ENCODE measurements around the gene CALN1. TPM values are rescaled to one million over a fixed set of nuclear protein-coding genes. Genes with fewer than 3 reads are reported as not detected.

The CALN1 gene
- total RNA-seq, 1 donor from 2014 or later = 1.2 TPM

GRCh38 chr7:71795410-71795809 lies 616.7 kb downstream of the CALN1 start:
- no peak for DNase-seq (ENCODE audit: low spot score)

DNA sequence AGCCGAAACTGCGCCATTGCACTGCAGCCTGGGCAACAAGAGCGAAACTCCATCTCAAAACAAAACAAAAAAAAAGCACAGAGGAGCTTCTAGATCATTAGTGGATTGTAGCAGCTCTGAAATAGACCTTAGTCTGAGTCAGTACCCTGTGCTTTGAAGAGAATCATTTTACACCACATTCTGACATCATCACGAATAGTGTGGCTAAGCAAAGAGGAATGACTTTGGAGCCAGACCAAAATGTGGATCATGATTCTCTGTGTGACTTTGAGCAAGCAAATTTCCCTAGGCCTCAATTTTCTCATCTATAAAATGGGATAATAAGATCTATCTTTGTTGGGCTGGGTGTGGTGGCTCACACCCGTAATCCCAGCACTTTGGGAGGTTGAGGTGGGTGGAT lies 618.9 kb downstream of the CALN1 start:
- no peak for DNase-seq (ENCODE audit: low spot score)

DNA sequence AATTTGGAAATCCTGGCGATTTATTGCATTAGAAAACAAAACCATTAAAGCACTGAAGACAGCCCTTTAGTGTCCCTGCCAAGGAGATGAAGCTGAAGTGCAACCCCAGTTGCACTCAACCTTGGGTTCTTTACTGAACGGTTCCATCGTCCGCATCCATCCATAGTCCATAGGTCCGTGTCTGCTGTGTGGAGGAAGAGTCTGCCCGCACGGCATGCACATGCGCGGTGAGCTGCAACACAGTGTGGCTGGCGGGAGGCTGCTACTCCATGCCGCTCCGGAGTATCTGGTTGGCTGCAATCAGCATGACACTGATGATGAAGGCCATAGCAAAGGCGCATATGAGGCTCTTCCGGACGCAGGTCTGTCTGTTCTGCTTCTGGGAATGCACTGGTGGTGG lies 624.6 kb downstream of the CALN1 start:
- DNase-seq (ENCODE audit: low spot score) = no peak

GRCh38 chr7:71785216-71785615 lies 626.9 kb downstream of the CALN1 start:
- DNase-seq (ENCODE audit: low spot score) = no peak

DNA sequence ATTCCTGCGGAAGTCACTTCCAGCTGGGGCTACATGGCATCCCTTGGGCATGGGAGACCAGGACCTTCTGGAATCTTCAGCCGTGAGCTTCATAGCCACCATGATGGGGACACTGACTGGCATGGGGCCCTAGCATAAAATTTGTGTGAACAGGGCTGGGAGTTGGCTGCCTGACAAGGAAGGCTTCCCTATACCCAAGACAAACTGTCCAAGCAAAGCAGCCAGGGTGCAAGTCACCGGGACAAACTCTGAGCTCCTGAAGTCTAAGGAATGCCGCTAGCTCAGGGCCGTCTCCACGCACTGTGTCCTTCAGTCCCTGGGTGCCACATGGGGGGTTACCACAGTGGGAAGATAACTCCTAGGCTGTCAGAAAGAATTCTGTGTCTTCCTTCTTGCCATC lies 627.4 kb downstream of the CALN1 start:
- DNase-seq (ENCODE audit: low spot score) = no peak

DNA sequence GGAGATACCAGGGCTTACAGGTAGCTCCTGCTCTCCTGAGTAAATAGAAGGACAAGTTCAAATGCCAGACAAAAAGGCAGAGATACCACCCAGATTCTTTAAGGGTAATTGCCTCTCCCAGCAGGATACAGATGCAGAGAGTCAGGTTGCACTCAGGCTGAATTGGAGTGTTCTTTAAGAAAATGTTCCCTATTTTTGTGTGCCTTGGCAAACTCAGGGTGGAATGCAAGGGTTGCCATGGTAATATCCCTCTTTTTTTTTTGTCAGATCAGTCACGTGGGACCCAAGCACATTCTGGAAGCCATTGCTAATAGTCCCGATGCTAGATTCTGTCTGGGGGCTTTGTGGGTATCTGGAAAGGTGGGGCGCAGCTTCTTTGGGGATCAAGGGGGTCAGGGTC lies 628.0 kb downstream of the CALN1 start:
- DNase-seq (ENCODE audit: low spot score) = no peak

DNA sequence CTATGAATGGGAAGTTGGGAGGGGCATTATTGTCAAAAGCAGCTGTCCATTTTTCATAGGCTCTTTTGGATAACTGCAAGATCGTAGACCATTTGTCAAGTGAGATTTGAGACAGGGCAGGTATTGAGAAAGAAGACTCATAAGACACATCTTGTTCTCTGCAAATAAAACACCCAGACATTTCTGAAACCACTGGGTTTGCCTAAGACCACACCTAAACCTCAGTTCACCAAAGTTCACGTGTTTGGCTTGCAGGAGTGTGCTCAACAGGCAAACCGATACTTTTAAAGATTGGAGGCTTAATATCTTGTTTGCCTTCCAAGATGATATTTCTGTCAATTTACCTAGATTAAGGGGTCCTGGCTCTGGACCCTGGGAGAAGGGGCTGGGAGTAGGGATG lies 628.4 kb downstream of the CALN1 start:
- DNase-seq (ENCODE audit: low spot score) = no peak

DNA sequence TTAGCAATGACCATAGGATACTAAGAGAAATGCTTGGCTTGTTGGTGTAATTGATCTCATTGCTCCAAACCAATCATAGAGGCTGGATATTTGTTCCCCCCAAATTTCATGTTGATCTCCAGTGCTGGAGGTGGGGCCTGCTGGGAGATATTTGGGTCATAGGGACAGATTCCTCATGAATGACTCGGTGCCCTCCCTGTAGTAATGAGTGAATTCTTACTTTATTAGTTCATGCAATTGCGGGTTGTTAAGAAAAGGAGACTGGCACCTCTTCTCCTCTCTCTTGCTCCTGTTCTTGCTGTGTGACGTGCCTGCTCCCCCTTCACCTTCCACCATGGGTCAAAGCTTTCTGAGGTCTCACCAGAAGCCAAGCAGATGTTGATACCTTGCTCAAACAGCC lies 630.1 kb downstream of the CALN1 start:
- no peak for DNase-seq (ENCODE audit: low spot score)

DNA sequence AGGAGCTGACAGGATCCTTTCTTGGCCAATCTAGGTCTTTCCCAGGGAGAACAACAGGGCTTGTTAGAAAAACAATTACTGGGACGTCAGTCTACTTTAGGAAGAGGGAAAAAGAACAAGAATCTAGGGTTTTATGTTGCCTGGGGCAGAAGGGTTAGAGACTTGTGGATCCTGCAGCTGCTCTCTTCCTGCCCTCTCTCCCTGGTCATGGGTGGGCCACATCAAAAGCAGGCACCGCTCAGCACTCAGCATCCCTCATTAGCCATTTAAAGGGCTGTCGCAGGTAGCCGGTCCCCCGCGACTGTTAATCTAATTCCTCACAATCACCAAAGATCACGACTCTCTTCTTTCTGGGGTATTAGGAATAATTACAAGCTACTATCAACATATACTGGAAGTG lies 631.9 kb downstream of the CALN1 start:
- no peak for DNase-seq (ENCODE audit: low spot score)

DNA sequence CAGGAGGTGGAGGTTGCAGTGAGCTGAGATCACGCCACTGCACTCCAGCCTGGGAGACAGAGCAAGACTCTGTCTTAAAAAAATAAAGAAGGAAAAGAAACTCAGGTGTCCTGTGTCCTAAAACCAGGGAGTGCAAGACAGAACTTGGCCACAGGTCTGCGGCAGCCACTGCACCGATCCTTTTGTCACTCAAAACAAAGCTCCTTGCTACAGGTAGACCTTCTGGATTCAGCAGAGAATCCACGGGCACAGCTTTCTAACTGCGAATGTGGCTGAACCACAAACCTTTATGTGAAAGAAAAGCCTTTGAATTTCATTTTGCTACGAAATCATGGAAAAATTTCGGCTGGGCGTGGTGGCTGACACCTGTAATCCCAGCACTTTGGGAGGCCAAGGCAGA lies 634.9 kb downstream of the CALN1 start:
- no peak for DNase-seq (ENCODE audit: low spot score)

GRCh38 chr7:71776726-71777125 lies 635.4 kb downstream of the CALN1 start:
- DNase-seq (ENCODE audit: low spot score) = no peak

GRCh38 chr7:71775648-71776047 lies 636.5 kb downstream of the CALN1 start:
- no peak for DNase-seq (ENCODE audit: low spot score)

DNA sequence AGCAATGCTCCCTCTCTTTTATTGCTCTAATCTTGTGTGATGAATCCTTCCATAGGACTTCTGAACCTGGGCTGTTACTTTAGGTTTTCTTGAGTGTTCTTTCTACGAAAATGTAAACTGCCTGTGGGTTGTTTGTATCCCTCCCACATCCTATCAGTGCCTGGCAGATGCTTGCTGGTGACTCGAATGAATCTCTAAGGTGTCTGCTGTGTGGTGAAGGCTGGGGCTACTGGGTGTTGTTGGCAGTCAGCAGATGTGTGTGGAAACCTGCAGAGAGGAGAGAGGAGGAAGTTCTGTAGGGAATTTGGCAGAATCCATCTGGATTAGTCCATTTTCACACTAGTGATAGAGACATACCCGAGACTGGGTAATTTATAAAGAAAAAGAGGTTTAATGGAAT lies 639.4 kb downstream of the CALN1 start:
- DNase-seq (ENCODE audit: low spot score) = no peak

DNA sequence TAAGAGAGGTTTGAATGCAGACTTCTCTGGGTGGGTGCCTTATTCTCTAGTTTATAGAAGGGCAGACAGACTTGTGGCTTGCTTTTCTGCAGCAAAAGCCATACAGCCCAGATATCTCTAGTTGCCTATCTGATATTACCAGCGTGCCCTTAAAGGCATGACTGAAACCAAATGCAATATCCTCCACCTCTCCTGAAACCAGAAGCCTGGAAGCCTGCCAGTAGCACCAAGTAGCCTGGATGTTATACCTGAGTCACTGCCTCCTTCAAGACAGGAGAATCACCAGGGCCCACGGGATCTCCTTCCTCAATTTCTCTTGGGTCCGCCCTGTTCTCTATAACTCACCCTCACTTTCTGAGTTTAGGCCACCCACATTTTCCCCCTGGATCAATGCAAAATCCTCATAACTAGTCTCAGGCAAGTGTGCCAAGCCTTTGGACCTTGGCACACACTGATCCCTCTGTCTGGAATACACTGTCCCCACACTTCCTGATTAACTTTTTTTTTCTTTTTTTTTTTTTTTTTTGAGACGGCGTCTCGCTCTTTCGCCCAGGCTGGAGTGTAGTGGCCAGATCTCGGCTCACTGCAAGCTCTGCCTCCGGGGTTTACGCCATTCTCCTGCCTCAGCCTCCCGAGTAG lies 641.8 kb downstream of the CALN1 start:
- no peak for DNase-seq (ENCODE audit: low spot score)

DNA sequence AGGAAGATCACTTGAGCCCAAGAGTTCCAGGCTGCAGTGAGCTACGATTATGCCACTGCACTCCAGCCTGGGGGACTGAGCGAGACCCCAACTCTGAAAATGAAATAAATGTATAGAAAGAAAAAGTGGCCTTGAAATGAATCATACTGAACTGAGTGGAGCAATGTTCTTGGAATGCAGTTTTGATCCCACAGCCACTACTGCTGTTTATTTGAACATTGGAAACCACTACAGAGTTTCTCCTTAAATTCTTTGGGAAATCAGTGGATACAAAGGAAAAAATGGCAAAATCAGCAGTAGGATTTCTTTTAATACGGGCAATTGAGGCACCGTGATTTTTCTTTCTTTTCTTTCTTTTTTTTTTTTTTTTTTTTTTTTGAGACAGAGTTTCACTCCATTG lies 642.8 kb downstream of the CALN1 start:
- no peak for DNase-seq (ENCODE audit: low spot score)

- DNase-seq (ENCODE audit: low spot score) = peak; percentile 30
These were observed 643.7 kb downstream of the CALN1 start for GRCh38 chr7:71768450-71768849.

- DNase-seq (ENCODE audit: low spot score) = no peak
These were observed 646.1 kb downstream of the CALN1 start for GRCh38 chr7:71766016-71766415.

- no peak for DNase-seq (ENCODE audit: low spot score)
These were observed 650.8 kb downstream of the CALN1 start for GRCh38 chr7:71761336-71761735.

- DNase-seq (ENCODE audit: low spot score) = no peak
These were observed 657.3 kb downstream of the CALN1 start for GRCh38 chr7:71754828-71755227.

DNA sequence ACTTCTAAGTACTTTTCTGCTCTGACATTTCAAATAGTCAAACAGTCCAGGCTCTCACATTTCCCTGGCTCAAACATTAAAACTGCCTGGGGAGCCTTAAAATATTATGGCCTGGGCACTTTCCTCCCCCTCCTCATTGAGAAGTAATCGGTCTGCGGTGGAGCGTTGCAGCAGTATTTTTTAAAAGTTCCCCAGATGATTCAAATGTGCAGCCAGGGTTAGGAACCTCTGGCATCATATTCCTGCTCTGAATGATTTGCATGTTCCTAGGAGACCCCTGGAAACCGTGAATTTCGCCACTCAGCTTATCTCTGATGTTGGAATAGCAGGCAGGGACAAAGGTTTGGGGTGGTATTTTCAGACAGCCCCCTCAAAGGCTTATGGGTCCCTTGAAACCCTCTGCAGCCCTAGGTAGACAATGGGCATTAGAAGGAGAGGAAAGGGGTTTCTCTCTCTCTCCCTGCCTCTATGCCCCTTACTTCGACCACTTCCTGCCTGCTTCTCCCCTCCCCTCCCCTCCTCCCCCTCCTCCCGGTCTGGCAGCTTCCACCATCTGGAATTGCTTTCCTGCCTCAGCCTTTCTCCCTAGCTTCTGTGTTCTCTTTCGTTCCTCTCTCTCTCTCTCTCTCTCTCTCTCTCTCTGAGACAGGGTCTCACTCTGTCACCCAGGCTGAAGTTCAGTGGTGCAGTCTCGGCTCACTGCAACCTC lies 658.0 kb downstream of the CALN1 start:
- no peak for DNase-seq (ENCODE audit: low spot score)

DNA sequence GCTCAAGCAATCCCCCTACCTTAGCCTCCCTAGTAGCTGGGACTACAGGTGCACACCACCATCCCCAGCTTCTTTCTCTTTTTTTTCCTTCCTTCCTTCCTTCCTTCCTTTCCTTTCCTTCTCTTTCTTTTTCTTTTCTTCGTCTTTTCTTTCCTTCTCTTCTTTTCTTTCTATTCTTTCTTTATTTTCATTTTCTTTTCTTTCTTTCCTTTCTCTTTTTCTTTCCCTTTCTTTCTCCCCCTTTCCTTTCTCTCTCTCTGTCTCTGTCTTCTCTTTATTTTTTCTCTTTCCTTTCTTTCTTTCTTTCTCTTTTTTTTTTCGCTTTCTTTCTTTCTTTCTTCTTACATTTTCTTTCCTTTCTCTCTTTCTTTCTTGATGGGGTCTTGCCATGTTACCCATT lies 658.9 kb downstream of the CALN1 start:
- DNase-seq (ENCODE audit: low spot score) = no peak

DNA sequence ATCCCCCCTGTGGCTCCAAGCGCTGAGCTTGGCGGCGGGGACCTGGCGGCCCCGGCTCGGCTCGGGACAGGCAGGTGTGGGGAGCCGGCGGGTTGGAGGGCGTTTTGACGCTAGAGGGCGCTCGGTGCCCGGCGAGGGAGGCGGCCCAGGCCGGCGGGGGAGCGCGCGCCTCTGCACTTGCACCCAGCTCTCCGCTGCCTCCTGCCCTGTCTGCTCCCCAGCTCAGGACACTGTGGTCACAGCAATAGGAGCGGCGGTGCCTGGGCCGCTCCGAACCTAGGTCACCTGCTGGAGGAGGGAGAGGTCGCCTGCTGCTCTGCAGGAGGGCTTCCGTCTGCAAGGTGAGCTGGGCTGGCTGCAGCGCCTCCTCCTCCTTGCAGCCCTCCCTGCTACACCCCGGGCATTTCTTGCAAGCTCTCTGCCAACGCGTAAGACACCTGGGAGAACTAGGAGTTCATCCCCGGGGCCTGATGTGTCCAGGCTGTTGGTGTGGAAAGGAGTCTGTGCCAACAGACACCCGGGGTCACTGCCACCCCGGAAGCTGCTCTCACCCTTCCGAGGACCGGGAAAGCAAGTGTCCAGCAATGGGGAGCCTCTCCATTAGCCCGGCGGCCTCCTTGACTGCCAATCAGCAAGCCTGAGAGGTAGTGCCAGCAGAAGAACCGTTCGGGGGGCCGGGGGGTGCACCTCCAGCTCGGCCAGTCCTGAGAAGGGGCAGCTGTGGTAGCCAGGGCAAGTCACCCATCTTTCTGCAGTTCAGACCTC lies 659.8 kb downstream of the CALN1 start:
- no peak for DNase-seq (ENCODE audit: low spot score)

- no peak for DNase-seq (ENCODE audit: low spot score)
These were observed 661.8 kb downstream of the CALN1 start for GRCh38 chr7:71750290-71750689.
